Prostate gland (tissue), 2 donors: Measurements from ENCODE around the gene THEM5.

Experiments used
- POLR2AphosphoS5 ChIP-seq: sonication (generic); formaldehyde crosslinking; IDR thresholded peaks from one replicate; pipeline ENCODE4 v1.6.1; 2017; ENCODE audit warnings: antibody characterized with exemption
- TF ChIP-seq, protein P1 (sequence below), 4 experiments: fragments of 200-600 bp in 2 of 4; fragments of 450-650 bp in 2 of 4; sonication (generic) in 2 of 4; IDR thresholded peaks; 1 replicate in 3 of 4; 2 replicates in 1 of 4; pipeline ENCODE4 v1.5.1; 2016 to 2019; ENCODE audit warnings: antibody characterized with exemption in 4 of 4, mild to moderate bottlenecking in 2 of 4, moderate library complexity in 2 of 4

DNA sequence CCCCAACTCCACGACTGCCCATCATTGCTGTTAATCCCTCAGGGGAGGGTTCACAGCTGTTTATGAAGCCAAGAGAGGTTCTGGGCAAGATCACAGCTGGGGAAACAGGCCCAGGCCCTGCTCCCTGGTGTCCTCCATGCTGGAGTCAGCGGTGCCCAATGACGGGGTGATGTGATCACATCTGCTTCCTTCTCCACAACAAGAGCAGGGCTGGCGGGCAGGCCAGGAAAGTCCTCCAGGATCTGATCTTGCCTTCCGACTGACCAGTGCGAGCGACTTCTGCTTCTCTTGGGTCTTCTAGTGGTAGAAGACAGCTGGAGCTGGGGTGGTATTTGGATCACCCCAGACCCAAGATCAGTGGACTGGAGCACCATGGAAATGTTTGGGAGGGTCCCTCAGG lies 47.3 kb downstream of the THEM5 start:
- TF ChIP-seq, protein P1, sequence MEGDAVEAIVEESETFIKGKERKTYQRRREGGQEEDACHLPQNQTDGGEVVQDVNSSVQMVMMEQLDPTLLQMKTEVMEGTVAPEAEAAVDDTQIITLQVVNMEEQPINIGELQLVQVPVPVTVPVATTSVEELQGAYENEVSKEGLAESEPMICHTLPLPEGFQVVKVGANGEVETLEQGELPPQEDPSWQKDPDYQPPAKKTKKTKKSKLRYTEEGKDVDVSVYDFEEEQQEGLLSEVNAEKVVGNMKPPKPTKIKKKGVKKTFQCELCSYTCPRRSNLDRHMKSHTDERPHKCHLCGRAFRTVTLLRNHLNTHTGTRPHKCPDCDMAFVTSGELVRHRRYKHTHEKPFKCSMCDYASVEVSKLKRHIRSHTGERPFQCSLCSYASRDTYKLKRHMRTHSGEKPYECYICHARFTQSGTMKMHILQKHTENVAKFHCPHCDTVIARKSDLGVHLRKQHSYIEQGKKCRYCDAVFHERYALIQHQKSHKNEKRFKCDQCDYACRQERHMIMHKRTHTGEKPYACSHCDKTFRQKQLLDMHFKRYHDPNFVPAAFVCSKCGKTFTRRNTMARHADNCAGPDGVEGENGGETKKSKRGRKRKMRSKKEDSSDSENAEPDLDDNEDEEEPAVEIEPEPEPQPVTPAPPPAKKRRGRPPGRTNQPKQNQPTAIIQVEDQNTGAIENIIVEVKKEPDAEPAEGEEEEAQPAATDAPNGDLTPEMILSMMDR (IDR thresholded peaks at IDR 0.05), result no peak
- no peak for TF ChIP-seq POLR2AphosphoS5
